NCI-H1436 (cell line): ENCODE measurements around the gene CACNA1H.
"Not testable (repeated sequence)": the region's sequence is repeated elsewhere in the genome, so short reads cannot be mapped to it uniquely, and the experiment has no call there.

ENCODE experiments used
- DNase-seq: peaks from one replicate; lab custom pipeline; 2025; lab: John Stamatoyannopoulos, UW

Gene CACNA1H

GRCh38 chr16:1213796-1214372 is 61.0 kb downstream of the CACNA1H start:
- DNase-seq, result no peak

GRCh38 chr16:1214719-1215118 is 61.8 kb downstream of the CACNA1H start:
- DNase-seq, result no peak

- no peak for DNase-seq
These were observed 62.8 kb downstream of the CACNA1H start for GRCh38 chr16:1215574-1216295.

GRCh38 chr16:1216296-1216619 is 63.4 kb downstream of the CACNA1H start:
- DNase-seq, result no peak

- DNase-seq, result no peak
These were observed 63.9 kb downstream of the CACNA1H start for GRCh38 chr16:1216681-1217400.

- no peak for DNase-seq
These were observed 64.6 kb downstream of the CACNA1H start for GRCh38 chr16:1217526-1217925.

- DNase-seq, result no peak
These were observed 65.4 kb downstream of the CACNA1H start for GRCh38 chr16:1218061-1218929.

- no peak for DNase-seq
These were observed 66.2 kb downstream of the CACNA1H start for GRCh38 chr16:1218930-1219611.

- DNase-seq, result no peak
These were observed 67.3 kb downstream of the CACNA1H start for GRCh38 chr16:1220098-1220728.

- no peak for DNase-seq
These were observed 68.1 kb downstream of the CACNA1H start for GRCh38 chr16:1220841-1221627.

GRCh38 chr16:1221628-1222552 is 69.0 kb downstream of the CACNA1H start:
- DNase-seq, result no peak

- no peak for DNase-seq
These were observed 69.8 kb downstream of the CACNA1H start for GRCh38 chr16:1222553-1223354.

- DNase-seq, result no peak
These were observed 70.7 kb downstream of the CACNA1H start for GRCh38 chr16:1223355-1224214.

GRCh38 chr16:1224558-1224957 is 71.7 kb downstream of the CACNA1H start:
- no peak for DNase-seq

GRCh38 chr16:1225051-1225451 is 72.1 kb downstream of the CACNA1H start, which contains the start of gene TPSG1:
Gene TPSG1 (minus strand): TSS chr16:1225268. CDS start chr16:1225252, 16 bp downstream.
- DNase-seq, result no peak

- not testable (repeated sequence) for DNase-seq
These were observed 72.9 kb downstream of the CACNA1H start for GRCh38 chr16:1225728-1226311.

GRCh38 chr16:1226692-1227091 is 73.8 kb downstream of the CACNA1H start:
- DNase-seq, result not testable (repeated sequence)
